Activated CD8-positive, alpha-beta T cell treated with anti-CD3 and anti-CD28 coated beads for 36 hours (primary cell): ENCODE results near the gene MFAP3. TPM values are rescaled to one million over a fixed set of nuclear protein-coding genes. Genes with fewer than 3 reads are reported as not detected.

Experiments used
- ATAC-seq: fragments of 200-7000 bp; cut with Tn5 transposase; one replicate; pipeline ENCODE4 v1.10.0; 2021; ENCODE audit warnings: mild to moderate bottlenecking, moderate library complexity
- CTCF ChIA-PET: fragments of 350-600 bp; sonication (Branson Sonifier 250); formaldehyde crosslinking; loops from one replicate; lab custom pipeline; 2021; ENCODE audit warnings: antibody characterized with exemption; lab: Charles Lee
- POLR2A ChIA-PET: fragments of 350-600 bp; sonication (Branson Sonifier 250); formaldehyde crosslinking; loops from one replicate; lab custom pipeline; 2021; ENCODE audit warnings: antibody characterized with exemption; lab: Charles Lee
- DNase-seq: peaks from one replicate; pipeline ENCODE4 v3.0.0-alpha.2; 2020
- H3K27ac Mint-ChIP-seq: one replicate; pipeline ENCODE4 v1.8.0; 2021; ENCODE audit warnings: mild to moderate bottlenecking, mixed read lengths
- H3K27me3 Mint-ChIP-seq: one replicate; pipeline ENCODE4 v1.8.0; 2021; ENCODE audit warnings: mixed read lengths
- H3K36me3 Mint-ChIP-seq: one replicate; pipeline ENCODE4 v1.8.0; 2021; ENCODE audit warnings: low read depth, mixed read lengths
- H3K4me1 Mint-ChIP-seq: one replicate; pipeline ENCODE4 v1.8.0; 2021; ENCODE audit warnings: low read depth, mixed read lengths
- H3K4me3 Mint-ChIP-seq: one replicate; pipeline ENCODE4 v1.8.0; 2021; ENCODE audit warnings: mild to moderate bottlenecking, moderate library complexity, mixed read lengths
- H3K9me3 Mint-ChIP-seq: one replicate; pipeline ENCODE4 v1.8.0; 2021; ENCODE audit warnings: mixed read lengths
- intact Hi-C: fragments of 100-400 bp; cut with micrococcal nuclease; formaldehyde crosslinking; loops from one replicate; pipeline ENCODE4 v1.10.0; 2022
- total RNA-seq, 2 experiments: library from RNA; stranded (reverse); gene quantifications; one replicate each; pipeline ENCODE4 v1.2.3, GENCODE V29; 2021
- TF ChIP-seq, protein P1 (sequence below): fragments of 200-600 bp; IDR thresholded peaks from one replicate; pipeline ENCODE4 v1.8.0; 2022; ENCODE audit warnings: antibody characterized with exemption, mild to moderate bottlenecking

MFAP3 gene
- total RNA-seq, 2 experiments from 2014 or later = 10.0 to 12.1 TPM

DNA sequence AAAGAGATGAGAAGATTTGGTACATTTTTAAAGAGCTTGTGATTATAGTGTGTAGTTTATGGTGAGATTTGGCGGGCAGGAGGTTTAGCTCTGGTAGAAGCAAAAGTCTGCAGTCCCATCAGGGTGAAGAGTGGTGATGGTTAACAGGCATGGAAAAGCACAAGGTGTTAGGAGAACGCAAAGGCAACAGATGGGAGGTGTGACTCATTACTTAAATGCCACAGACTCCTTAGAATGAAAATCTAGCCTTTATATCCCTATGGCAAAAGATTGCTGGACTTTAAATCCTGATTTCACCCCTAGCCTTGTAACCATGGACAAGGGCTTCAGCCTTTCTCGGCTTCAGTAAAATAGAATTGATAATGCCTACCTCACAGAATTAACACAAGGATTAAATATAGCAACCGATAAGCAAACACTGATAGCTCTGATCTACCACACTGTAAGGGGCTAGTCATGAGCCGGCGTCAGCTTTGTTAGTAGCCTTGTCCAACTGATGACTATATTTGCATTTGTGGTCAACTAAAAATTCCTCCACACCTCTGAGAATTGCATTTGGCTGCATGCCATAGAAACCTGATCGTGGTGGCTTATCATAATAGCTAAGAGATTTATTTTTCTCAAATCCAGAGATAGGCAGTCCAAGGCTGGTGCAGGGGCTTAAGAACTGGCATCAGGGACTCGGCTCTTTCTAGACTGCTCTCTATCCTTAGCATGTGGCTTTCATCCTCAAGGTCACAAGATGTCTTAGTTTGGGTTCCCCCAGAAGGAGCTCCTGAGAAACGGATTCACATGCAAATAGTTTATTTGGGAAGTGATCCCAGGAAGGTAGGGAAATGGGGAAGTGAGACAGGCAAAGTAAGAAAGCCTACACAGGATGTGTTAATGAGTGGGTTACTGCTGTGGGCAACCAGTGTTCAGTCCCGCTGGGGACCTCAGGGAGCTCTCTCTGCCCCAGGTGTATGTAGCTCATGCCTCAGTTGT, 19.6 kb downstream of the MFAP3 start:
- peak; percentile 34 for ATAC-seq
- H3K4me1 Mint-ChIP-seq = peaks cover 30% of the 10 kb centered on the region
- intact Hi-C loops = no loop called here
- peak; percentile 13 for DNase-seq
- peak overlapping the region; percentile 1 for H3K27ac Mint-ChIP-seq
- no peaks in the 10 kb centered on the region for H3K9me3 Mint-ChIP-seq
- ChIA-PET CTCF (interaction anchor here (0.6 to 5.0 kb wide), 8 partner anchors 10 to 427 kb away, joined by 3 to 38 read pairs (median 6); no protein-coding TSS in a partner anchor), POLR2A (interaction anchor here (0.8 to 1.5 kb wide), 4 partner anchors 8 to 103 kb away, joined by 3 to 8 read pairs (median 5); no protein-coding TSS in a partner anchor)
- peaks cover 18% of the 10 kb centered on the region for H3K36me3 Mint-ChIP-seq
- TF ChIP-seq, protein P1, sequence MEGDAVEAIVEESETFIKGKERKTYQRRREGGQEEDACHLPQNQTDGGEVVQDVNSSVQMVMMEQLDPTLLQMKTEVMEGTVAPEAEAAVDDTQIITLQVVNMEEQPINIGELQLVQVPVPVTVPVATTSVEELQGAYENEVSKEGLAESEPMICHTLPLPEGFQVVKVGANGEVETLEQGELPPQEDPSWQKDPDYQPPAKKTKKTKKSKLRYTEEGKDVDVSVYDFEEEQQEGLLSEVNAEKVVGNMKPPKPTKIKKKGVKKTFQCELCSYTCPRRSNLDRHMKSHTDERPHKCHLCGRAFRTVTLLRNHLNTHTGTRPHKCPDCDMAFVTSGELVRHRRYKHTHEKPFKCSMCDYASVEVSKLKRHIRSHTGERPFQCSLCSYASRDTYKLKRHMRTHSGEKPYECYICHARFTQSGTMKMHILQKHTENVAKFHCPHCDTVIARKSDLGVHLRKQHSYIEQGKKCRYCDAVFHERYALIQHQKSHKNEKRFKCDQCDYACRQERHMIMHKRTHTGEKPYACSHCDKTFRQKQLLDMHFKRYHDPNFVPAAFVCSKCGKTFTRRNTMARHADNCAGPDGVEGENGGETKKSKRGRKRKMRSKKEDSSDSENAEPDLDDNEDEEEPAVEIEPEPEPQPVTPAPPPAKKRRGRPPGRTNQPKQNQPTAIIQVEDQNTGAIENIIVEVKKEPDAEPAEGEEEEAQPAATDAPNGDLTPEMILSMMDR = no peak
- H3K27me3 Mint-ChIP-seq = no peaks in the 10 kb centered on the region
- no peak overlapping the region for H3K4me3 Mint-ChIP-seq

DNA sequence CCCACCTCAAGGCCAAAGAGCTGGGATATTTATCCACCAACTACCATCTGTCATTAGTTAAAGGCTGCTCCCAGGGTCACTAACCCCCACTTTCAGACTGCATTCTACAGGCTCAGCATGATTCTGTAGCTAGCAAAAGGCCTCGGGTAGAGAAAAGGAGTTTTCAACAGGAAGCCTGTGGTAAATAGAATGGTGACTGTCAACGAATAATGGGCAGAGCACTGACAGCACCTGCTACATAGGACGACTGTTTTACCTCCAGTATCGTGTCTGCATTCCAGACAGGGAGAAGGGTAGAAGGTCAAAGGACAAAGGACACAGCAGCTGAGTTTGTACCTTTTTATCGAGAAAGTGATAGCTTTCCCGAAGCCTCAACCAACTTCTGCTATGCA, 20.3 kb downstream of the MFAP3 start:
- POLR2A ChIA-PET = interaction anchor here (0.8 to 1.5 kb wide), 4 partner anchors 9 to 103 kb away, joined by 3 to 8 read pairs (median 5); no protein-coding TSS in a partner anchor
- no peak for DNase-seq

DNA sequence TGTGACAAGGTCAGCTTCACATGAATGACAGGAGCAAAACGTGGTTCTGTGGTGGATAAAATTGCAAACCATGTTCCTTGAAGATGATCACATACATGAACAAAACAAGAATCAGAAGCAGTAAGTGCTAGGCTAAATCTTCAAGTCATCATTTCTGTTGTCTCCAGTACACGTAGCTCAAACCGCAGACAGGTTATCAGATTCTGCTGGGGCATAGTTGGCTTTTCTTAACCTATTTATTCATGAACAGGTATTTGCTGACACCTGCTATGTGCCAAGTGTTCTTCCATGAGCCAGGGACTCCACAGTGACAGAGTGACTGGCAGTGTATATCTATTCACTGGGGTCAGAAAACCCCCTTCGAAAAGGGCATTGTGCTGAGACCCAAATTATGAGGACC, 20.8 kb downstream of the MFAP3 start:
- Mint-ChIP-seq H3K4me3 (no peak overlapping the region), H3K4me1 (peaks cover 24% of the 10 kb centered on the region), H3K27me3 (no peaks in the 10 kb centered on the region), H3K9me3 (no peaks in the 10 kb centered on the region), H3K36me3 (peaks cover 12% of the 10 kb centered on the region), H3K27ac (peak overlapping the region; percentile 46)
- intact Hi-C loops = no loop called here
- CTCF ChIA-PET = interaction anchor here (0.6 to 5.0 kb wide), 6 partner anchors 9 to 345 kb away, joined by 3 to 38 read pairs (median 10); no protein-coding TSS in a partner anchor
- POLR2A ChIA-PET = interaction anchor here (1.3 kb wide), 1 partner anchor 9 kb away, joined by 5 read pairs; no protein-coding TSS in a partner anchor
- TF ChIP-seq, protein P1 = no peak
- no peak for DNase-seq
- ATAC-seq = no peak

More for the DNA sequence above, 20.3 kb downstream of the MFAP3 start:
- H3K36me3 Mint-ChIP-seq = peaks cover 16% of the 10 kb centered on the region
- H3K27ac Mint-ChIP-seq = peak overlapping the region; percentile 46
- H3K4me1 Mint-ChIP-seq = peaks cover 24% of the 10 kb centered on the region
- no peak overlapping the region for H3K4me3 Mint-ChIP-seq
- peak; percentile 53 for ATAC-seq
- intact Hi-C loops = no loop called here
- no peaks in the 10 kb centered on the region for H3K9me3 Mint-ChIP-seq
- TF ChIP-seq, protein P1 = no peak
- CTCF ChIA-PET = interaction anchor here (0.6 to 5.0 kb wide), 9 partner anchors 10 to 426 kb away, joined by 3 to 38 read pairs (median 3); no protein-coding TSS in a partner anchor
- H3K27me3 Mint-ChIP-seq = no peaks in the 10 kb centered on the region

DNA sequence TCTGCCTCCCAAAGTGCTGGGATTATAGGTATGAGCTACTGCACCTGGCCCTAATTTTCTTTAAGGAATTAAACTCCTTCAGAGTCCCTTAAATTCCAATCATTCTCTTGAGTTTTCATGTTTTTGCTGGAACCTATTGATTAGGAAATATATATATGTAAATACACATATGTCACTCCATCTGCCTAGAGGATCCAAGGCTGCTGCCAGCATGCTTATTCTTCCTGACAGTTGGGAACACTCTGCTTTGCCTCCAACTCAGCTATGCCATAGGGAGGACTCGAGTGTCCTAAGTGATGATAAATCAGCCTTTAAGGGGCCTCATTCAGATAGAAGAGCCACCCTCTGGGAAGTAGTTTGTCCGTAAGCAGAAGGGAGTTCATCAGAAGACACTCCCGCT, 21.8 kb downstream of the MFAP3 start:
- TF ChIP-seq, protein P1 = no peak
- Mint-ChIP-seq H3K4me1 (peaks cover 24% of the 10 kb centered on the region), H3K36me3 (peaks cover 7% of the 10 kb centered on the region), H3K27ac (no peak overlapping the region), H3K27me3 (no peaks in the 10 kb centered on the region), H3K9me3 (no peaks in the 10 kb centered on the region), H3K4me3 (no peak overlapping the region)
- DNase-seq (no peak), ATAC-seq (no peak)
- CTCF ChIA-PET = interaction anchor here (0.8 to 5.0 kb wide), 4 partner anchors 8 to 344 kb away, joined by 3 to 38 read pairs (median 6); no protein-coding TSS in a partner anchor
- intact Hi-C loops = no loop called here
- POLR2A ChIA-PET = interaction anchor here (1.1 to 1.2 kb wide), 2 partner anchors 9 to 12 kb away, joined by 3 read pairs; no protein-coding TSS in a partner anchor
